Stimulated activated CD4-positive, alpha-beta T cell treated with anti-CD3 and anti-CD28 coated beads, Interleukin-12 subunit alpha, Interleukin-12 subunit beta, amount 100 ng/mL, for 24 hours (primary cell): Measurements from ENCODE around the gene ANGPT4.
"Not testable (repeated sequence)": the region's sequence is repeated elsewhere in the genome, so short reads cannot be mapped to it uniquely, and the experiment has no call there.

Experiments
- DNase-seq, 2 experiments: peaks; one replicate each; pipeline ENCODE4 v3.0.0-alpha.2; 2020; ENCODE audit warnings: low read depth in 2 of 2

The ANGPT4 gene

GRCh38 chr20:844473-845225, 71.5 kb downstream of the ANGPT4 start:
- peak; percentile 75 to 89 for DNase-seq

DNA sequence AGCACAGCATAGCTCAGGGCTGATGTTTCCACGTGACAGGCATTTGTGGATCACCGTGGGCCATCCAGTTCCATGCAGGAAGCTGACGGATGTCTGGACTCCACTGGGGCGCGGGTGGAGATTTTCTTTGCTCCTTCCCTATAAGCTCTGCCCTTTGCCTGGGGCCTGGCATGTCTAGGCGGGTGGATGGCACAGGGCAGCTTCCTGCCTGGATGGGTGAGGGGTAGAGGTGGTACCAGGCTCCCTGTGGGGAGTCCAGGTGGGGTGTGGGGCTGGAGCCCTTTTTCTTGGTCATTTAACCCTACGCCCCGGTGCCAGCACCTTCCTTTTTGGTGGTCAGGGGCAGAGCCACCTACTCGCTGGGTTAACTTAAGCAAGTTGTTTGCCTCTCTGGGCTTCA, 72.2 kb downstream of the ANGPT4 start:
- no peak for DNase-seq

DNA sequence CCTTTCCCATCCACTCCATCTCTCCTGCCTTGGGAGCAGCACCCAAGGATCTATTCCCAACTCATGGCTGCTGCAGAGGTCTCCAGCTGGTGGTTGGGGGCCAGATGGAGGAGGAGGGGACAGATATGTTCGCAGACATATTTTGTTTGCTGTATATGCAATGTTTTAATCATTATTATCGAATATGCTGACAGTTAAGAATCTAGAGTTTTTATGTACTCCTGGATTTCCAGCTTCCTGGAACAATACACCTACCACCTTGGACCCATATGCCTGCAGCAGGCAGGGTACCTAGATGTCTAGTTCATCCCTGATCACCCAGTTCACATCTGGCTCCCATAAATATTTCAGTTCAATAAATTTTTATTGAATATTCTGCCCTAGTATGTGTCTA, 73.6 kb downstream of the ANGPT4 start:
- DNase-seq, result no peak

DNA sequence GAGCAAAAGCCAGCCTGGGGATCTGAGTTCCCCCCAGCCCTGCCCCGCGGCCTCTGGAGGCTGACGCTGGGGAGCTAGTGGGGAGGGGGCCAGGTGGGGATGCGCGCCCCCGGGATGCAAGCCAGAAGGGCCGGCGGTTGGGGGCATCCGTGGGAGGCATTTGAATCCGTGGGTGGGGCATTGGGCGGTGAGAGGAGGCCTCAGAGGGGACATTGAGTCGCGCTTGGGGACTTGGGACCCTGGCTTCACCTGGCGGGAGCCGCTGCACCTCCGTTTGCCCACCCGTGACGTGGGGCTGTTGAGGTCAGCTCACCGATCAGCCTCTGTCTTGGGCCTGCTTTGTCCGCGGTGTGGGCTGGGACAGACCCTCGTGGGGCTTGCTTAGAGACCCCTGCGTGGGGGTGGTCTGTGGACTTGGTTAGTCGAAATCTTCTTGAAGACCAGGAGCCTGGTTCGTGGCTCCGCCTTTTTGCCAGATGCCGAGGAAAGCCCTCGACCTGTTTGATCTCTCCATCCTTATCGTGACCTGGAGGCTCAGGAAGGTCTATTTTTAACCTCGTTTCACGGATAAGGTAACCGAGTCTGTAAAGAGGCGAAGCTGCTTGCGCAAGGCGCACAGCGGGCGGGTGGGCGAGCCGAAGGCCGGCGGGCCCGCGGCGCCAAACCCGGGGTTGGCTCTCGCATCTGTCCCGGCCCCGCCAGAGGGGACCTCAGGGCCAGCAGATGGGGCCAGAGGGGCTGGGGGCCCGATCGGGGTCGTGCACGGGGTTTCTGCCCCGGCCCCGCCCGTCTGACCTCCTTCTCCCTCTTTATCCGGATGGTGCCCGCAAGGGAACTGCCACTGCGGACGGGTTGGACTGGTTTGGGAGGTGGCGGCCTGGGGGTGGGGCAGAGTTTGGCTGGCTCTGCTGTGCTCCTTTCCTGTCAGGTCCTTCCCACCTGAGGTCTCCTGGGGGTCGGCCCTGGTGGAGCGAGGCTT, 74.3 kb downstream of the ANGPT4 start:
- no peak for DNase-seq

DNA sequence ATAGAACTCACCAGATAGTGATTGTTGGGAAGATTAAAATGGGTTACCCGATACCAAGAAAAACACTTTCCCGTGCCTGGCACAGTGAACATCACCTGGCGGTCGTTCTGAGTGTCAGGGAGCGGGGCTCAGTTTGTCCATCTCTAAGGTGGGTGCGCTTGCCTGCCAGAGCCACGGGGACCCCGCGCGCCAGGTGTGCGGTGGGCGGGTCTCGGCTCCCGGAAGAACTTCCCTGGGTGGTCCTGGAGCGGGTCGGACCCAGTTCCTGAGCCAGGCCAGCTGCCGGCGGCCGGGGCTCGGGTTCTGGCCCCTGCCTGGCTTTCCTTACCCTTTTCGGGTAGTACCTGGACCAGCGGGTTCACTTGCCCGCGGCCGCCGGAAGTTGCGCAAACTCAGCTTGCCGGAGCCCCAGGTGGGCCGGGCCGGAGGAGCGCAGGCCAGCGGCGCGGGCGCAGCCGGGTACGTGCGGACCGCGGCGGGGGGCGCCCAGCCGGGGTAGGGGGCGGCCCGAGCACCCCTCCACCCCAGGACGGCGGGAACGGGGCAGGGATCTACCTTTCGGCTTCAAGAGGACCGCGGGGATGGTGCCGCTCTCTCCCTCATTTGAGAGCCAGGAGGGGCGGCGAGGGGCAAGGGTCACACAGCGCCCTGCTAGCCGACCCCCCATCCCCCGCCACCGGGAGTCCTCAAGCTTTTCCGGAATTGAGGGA, 75.1 kb downstream of the ANGPT4 start:
- DNase-seq, result no peak

GRCh38 chr20:840503-840857, 75.7 kb downstream of the ANGPT4 start:
- DNase-seq, result no peak

DNA sequence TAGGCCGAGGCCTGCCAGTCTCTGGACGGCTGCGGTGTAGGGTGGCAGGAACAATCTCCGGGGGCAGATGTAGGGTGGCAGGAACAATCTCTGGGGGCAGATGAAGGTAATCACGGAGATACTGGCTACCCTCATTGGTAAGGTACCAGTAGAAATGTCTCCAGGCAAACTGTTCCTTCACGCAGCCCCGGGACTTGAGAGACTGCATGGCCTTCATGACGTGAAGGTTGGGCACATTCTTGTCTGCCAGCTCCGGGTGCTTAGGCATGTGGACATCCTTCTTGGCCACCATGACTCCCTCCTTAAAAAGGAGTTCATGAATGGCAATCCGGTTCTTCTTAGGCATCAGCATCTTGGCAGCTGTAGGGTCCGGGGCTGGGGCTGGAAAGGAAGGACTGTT, 76.5 kb downstream of the ANGPT4 start:
- DNase-seq, result no peak

- no peak for DNase-seq
Measured at GRCh38 chr20:839015-839414, 77.1 kb downstream of the ANGPT4 start.

DNA sequence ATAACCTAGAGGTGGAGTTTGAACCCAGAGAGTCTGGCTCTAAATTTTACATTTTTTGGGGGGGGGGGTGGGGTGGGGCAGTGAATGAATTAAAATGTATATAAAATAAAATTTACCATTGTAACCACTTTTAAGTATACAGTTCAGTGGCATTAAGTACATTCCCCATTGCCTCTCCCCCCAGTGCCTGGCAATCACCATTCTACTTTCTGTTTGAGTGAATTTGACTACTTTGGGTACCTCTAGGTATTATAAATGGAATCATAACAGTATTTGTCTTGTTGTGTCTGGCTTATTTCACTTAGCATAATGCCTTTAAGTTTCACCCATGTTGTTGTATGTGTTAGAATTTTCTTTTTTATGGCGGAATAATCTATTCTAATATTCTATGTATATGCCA, 79.9 kb downstream of the ANGPT4 start:
- no peak for DNase-seq

- DNase-seq, result no peak
Measured at GRCh38 chr20:835608-836045, 80.5 kb downstream of the ANGPT4 start.

DNA sequence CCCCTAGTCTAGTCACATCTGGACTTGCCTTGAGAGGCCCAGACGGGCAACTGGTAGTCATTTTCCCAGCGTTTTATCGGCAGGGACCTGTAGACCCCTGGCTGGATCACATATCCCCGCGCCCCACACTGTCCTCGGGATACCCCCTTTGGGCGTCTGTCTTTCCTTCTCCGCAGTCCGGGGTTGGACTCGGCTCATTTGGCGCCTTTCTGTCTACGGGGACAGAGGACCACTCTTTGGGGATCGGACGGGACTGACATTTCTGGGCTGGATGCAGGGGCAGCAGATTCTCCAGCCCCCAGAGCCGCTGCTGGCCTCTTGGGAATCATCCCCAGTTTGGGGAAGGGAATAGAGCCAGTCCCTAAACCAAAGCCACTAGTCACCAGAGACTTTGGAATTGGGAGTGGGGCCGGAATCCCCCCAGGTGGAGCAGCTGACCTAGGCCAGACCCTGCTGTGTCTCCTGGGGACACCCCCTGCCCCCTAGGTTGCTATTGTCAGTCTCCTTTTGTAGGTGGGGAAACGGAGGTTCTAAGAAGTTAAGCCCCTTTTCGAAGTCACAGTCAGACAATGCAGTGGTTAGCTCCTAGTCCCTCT, 81.9 kb downstream of the ANGPT4 start:
- no peak for DNase-seq

- peak; percentile 87 to 90 for DNase-seq
Measured at GRCh38 chr20:833450-834150, 82.5 kb downstream of the ANGPT4 start, which contains the start of gene FAM110A. TSS of gene FAM110A (plus strand) at chr20:833715. CDS start at chr20:844805, 11,090 bp downstream.

DNA sequence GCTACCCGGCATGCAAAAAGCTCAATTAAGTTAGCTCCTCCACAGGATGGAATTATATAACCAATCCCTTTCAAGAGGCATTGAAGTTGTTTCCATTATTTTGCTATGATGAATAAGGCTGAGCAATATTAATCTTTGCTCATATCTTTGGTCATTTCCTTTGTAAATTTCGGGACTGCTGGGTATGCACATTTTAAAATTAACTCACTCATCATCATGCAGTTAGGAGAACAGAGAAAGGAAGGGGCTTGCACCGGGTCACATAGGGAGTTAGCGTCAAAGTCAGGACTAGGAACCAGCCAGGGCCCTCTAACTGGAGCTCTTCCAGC, 83.0 kb downstream of the ANGPT4 start:
- DNase-seq, result no peak

DNA sequence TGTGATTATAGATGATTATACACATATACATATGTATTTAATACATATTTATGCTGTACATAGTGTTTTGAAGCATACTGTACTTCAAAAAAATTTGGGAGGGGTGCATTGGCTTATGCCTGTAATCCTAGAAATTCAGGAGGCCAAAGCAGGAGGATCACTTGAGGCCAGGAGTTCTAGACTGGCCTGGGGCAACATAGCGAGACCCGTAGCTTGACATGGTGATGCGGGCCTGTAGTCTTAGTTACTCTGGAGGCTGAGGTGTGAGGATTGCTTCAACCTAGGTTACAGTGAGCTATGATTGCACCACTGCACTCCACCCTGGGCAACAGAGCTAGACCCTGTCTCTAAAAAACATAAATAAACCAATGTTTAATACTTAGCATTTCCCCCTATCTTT, 84.2 kb downstream of the ANGPT4 start:
- DNase-seq, result no peak

GRCh38 chr20:831251-831650, 84.9 kb downstream of the ANGPT4 start:
- DNase-seq, result no peak

GRCh38 chr20:830011-830521, 86.1 kb downstream of the ANGPT4 start:
- no peak for DNase-seq

DNA sequence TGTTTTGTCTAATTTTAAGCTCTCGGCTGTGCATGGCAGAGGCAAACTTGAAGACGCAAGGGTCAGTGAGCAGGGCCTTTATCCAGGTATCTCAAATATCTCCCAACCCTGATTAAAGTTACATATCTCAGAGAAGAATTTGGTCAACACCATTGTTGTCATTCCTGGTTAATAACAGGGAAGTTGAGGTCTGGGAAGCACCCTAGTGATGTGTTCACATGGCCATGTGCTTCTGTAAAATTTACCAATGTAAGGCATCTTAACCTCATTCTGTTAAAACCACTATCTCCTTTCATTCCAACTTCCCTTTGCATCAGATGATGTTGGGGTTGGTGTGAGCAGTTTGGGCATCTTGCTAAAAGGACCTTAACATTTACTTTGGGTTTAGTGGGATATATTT, 86.6 kb downstream of the ANGPT4 start:
- no peak for DNase-seq

- DNase-seq, result no peak
Measured at GRCh38 chr20:828987-829386, 87.1 kb downstream of the ANGPT4 start.

DNA sequence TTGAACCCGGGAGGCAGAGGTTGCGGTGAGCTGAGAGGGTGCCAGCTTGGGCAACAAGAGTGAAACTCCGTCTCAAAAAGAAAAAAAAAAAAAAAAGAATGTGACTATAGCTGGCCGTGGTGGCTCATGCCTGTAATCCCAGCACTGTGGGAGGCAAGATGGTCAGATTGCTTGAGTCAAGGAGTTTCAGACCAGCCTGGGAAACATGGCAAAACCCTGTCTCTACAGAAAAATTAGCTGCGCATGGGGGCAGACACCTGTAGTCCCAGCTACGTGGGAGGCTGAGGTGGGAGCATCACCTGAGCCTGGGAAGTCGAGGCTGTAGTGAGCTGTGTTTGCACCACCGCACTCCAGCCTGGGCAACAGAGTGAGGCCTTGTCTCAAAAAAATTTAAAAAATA, 88.2 kb downstream of the ANGPT4 start:
- not testable (repeated sequence) for DNase-seq

GRCh38 chr20:826695-827323, 89.3 kb downstream of the ANGPT4 start:
- DNase-seq, result no peak
